ENCODE results near the gene TUBB4A.

Gene TUBB4A

GRCh38 chr19:6503407-6504201 is 1.5 kb upstream of the TUBB4A start:
- Histone ChIP-seq H3K36me3 (ENCODE audit: insufficient read depth, low read length) (peaks cover 23% of the 10 kb centered on the region; the same call in 1 of the 2 replicates), H2AFZ (ENCODE audit: low read length) (no peak overlapping the region), H3K27me3 (ENCODE audit: insufficient read depth, low read length) (no peaks in the 10 kb centered on the region), H3K79me2 (ENCODE audit: insufficient read depth, low read length) (no peaks in the 10 kb centered on the region), H3K9me3 (ENCODE audit: low read length) (no peaks in the 10 kb centered on the region), H3K9me2 (ENCODE audit: low read depth, low read length) (no peaks in the 10 kb centered on the region), H3F3A (ENCODE audit: insufficient read depth, low read length) (no peaks in the 10 kb centered on the region), H3K27ac (ENCODE audit: low read depth, low read length, poor library complexity, severe bottlenecking) (peak overlapping the region; percentile 71), H3K4me2 (ENCODE audit: low read length) (no peak overlapping the region), H3K4me3 (ENCODE audit: low read depth, low read length, poor library complexity, severe bottlenecking) (no peak overlapping the region), H3K4me1 (ENCODE audit: insufficient read depth, low read length, severe bottlenecking) (peaks cover 56% of the 10 kb centered on the region), H3K9ac (ENCODE audit: low read length) (no peak overlapping the region), H4K20me1 (ENCODE audit: insufficient read depth, low read length) (no peaks in the 10 kb centered on the region)
- TF ChIP-seq CTCF (IDR thresholded peaks at IDR 0.05; ENCODE audit: low read length) (no peak), EZH2 (IDR thresholded peaks at IDR 0.05; ENCODE audit: borderline replicate concordance, low read length) (no peak)

- TF ChIP-seq EZH2 (IDR thresholded peaks at IDR 0.05; ENCODE audit: borderline replicate concordance, low read length): no peak
- no peak for TF ChIP-seq CTCF (IDR thresholded peaks at IDR 0.05; ENCODE audit: low read length)
- peak overlapping the region; percentile 87 for H3K9ac ChIP-seq (ENCODE audit: low read length)
- H4K20me1 ChIP-seq (ENCODE audit: insufficient read depth, low read length): no peaks in the 10 kb centered on the region
- peaks cover 28% of the 10 kb centered on the region; the same call in 1 of the 2 replicates for H3K36me3 ChIP-seq (ENCODE audit: insufficient read depth, low read length)
- H3K9me2 ChIP-seq (ENCODE audit: low read depth, low read length): no peaks in the 10 kb centered on the region
- H2AFZ ChIP-seq (ENCODE audit: low read length): no peak overlapping the region
- H3K27ac ChIP-seq (ENCODE audit: low read depth, low read length, poor library complexity, severe bottlenecking): peak overlapping the region; percentile 40
- no peaks in the 10 kb centered on the region for H3K79me2 ChIP-seq (ENCODE audit: insufficient read depth, low read length)
- H3F3A ChIP-seq (ENCODE audit: insufficient read depth, low read length): no peaks in the 10 kb centered on the region
- peaks cover 53% of the 10 kb centered on the region for H3K4me1 ChIP-seq (ENCODE audit: insufficient read depth, low read length, severe bottlenecking)
- H3K27me3 ChIP-seq (ENCODE audit: insufficient read depth, low read length): no peaks in the 10 kb centered on the region
- H3K4me3 ChIP-seq (ENCODE audit: low read depth, low read length, poor library complexity, severe bottlenecking): peak overlapping the region; percentile 81
- H3K9me3 ChIP-seq (ENCODE audit: low read length): no peaks in the 10 kb centered on the region
- H3K4me2 ChIP-seq (ENCODE audit: low read length): peak overlapping the region; percentile 87
Observed at GRCh38 chr19:6500837-6501739, 1.0 kb downstream of the TUBB4A start.

- no peaks in the 10 kb centered on the region for H4K20me1 ChIP-seq (ENCODE audit: insufficient read depth, low read length)
- no peak overlapping the region for H2AFZ ChIP-seq (ENCODE audit: low read length)
- peak overlapping the region; percentile 87 for H3K4me2 ChIP-seq (ENCODE audit: low read length)
- no peaks in the 10 kb centered on the region for H3K27me3 ChIP-seq (ENCODE audit: insufficient read depth, low read length)
- H3K79me2 ChIP-seq (ENCODE audit: insufficient read depth, low read length): no peaks in the 10 kb centered on the region
- peak overlapping the region; percentile 32 for H3K4me3 ChIP-seq (ENCODE audit: low read depth, low read length, poor library complexity, severe bottlenecking)
- H3F3A ChIP-seq (ENCODE audit: insufficient read depth, low read length): no peaks in the 10 kb centered on the region
- H3K9me3 ChIP-seq (ENCODE audit: low read length): no peaks in the 10 kb centered on the region
- H3K36me3 ChIP-seq (ENCODE audit: insufficient read depth, low read length): peaks cover 44% of the 10 kb centered on the region
- no peak overlapping the region; the same call in 1 of the 2 replicates for H3K9ac ChIP-seq (ENCODE audit: low read length)
- TF ChIP-seq CTCF (IDR thresholded peaks at IDR 0.05; ENCODE audit: low read length) (no peak), EZH2 (IDR thresholded peaks at IDR 0.05; ENCODE audit: borderline replicate concordance, low read length) (no peak)
- H3K4me1 ChIP-seq (ENCODE audit: insufficient read depth, low read length, severe bottlenecking): peaks cover 46% of the 10 kb centered on the region
- peak overlapping the region; percentile 40 for H3K27ac ChIP-seq (ENCODE audit: low read depth, low read length, poor library complexity, severe bottlenecking)
- no peaks in the 10 kb centered on the region for H3K9me2 ChIP-seq (ENCODE audit: low read depth, low read length)
Observed at GRCh38 chr19:6499052-6499790, 2.9 kb downstream of the TUBB4A start.
